SK-N-DZ (cell line): ENCODE measurements around the gene ME2.
"Not testable (repeated sequence)": the region's sequence is repeated elsewhere in the genome, so short reads cannot be mapped to it uniquely, and the experiment has no call there.

Experiments used
- DNase-seq: peaks from one replicate; pipeline ENCODE4 v3.0.0-alpha.2; 2015; ENCODE audit warnings: low spot score
- small RNA-seq, 2 experiments: library from RNA; depleted of rRNA; stranded (forward); fragments of <200 nt; gene quantifications; one replicate each; pipeline ENCODE3, GENCODE V24; 2014

ME2 gene

DNA sequence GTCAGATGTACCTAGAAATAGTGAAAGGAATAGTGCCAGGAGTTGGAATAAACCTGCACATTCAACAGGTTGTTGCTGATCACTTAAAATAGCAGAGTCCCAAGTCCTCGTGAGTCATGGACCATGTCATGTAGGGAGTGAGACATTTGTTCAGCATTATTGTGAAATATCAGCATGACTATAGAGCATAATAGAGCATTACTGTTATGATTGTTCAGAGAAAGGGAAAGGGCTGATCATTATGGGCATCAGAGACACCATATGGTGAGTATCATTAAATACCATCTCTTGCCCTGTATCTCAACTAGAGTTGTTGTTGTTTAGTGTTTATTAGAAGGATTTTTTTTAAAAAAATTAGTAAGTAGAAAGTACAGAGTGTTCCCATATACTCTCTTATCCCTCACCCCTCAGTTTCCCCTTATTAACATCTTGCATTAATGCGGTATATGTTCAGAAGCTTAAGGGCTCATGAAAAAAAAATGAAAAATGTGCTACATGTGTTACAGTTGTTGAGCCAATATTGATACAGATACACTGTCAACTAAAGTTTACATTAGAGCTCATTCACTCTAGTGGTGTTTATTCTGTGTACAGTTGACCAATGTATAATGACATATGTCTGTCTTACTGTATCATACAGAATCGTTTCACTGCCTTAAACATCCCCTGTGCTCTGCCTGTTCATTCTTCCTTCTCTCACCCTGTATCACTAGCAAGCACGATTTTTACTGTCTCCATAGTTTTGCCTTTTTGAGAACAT lies 94.6 kb downstream of the ME2 start:
- DNase-seq, result no peak

DNA sequence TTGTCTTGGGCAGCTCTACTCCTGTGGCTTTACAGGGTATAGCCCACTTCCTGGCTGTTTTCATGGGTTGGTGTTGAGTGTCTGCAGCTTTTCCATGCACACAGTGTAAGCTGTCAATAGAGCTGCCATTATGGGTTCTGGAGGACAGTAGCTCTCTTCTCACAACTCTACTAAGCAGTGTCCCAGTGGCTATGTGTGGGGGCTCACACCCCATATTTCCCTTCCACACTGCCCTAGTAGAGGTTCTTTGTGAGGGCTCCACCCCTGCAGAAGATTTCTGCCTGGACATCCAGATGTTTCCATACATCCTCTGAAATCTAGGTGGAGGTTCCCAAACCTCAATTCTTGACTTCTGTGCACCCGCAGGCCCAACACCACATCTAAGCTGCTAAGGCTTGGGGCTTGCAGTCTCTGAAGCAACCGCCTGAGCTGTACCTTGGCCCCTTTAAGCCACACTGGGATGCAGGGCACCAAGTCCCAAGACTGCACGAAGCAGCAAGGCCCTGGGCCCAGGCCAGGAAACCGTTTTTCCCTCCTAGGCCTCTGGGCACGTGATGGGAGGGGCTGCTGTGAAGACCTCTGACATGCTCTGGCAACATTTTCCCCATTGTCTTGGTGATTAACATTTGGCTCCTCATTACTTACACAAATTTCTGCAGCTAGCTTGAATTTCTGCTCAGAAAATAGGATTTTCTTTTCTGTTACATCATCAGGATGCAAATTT lies 98.3 kb downstream of the ME2 start:
- no peak for DNase-seq

DNA sequence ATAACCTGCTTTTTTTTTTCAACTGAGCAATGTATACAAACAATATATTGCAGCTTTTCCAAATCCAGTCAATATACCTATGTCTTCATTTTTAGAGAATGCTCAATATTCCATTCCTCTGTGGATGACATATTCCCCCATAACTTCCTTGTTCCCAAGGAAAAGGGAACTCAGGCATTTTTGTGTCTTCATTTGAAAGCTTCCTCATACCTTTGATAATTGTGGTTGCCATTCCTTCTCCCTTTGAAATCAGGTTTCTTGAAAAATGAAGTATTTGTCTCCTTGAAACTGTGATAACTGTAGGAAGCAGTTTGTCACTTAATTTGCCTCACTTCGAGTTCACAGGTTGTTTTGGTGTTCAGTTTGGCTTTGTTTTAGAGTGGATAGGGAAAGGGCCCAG lies 102.5 kb downstream of the ME2 start:
- DNase-seq, result no peak

DNA sequence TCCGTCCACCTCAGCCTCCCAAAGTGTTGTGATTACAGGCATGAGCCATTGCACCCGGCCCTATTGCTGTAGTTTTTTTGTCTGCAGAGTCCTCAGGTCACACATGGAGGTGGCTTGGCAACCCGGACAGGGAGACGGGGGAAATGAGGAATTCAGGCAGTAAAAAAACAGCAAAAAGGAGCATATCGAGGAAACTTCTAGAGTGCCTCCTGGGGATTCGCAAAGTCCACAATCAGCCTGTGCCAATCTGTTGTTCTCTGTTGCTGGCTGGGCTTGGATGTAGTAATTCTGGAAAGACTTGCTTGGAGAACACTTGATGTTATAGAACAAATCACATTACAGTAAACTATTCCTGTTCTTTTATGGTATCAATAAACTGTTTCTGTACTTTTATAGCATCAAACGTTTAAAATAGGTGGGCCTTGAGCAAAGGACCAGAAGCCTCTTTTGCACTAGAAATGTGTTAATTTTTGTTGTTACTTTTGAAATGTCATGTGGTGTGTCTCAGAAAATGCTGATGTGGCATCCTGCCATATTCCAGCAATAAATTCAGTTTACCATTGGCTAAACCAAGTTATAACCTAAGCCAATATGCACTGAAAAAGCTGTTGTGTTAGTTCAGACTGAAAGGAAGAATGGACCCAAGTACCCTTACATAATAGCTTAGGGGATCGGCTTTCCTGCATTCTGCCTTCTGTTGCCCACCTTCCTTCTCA lies 103.3 kb downstream of the ME2 start:
- DNase-seq, result no peak

DNA sequence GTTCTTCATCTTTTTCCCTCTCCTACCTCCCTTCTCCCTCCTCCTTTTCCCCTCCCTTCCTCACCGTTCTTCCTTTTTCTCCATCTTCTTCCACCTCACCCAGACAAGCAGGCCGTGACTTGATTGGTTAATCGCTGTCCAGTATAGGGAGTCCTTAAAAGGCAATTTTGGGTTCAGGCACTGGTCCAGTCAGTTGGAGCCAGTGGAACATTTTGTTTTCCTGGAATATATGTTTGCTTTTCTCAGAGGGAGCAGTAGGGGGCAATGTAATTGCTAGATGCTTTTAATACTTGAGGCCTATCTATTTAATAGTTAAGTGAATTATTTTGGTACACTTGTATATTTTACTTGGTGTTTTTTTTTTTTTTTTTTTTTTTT lies 103.9 kb downstream of the ME2 start:
- DNase-seq, result no peak

DNA sequence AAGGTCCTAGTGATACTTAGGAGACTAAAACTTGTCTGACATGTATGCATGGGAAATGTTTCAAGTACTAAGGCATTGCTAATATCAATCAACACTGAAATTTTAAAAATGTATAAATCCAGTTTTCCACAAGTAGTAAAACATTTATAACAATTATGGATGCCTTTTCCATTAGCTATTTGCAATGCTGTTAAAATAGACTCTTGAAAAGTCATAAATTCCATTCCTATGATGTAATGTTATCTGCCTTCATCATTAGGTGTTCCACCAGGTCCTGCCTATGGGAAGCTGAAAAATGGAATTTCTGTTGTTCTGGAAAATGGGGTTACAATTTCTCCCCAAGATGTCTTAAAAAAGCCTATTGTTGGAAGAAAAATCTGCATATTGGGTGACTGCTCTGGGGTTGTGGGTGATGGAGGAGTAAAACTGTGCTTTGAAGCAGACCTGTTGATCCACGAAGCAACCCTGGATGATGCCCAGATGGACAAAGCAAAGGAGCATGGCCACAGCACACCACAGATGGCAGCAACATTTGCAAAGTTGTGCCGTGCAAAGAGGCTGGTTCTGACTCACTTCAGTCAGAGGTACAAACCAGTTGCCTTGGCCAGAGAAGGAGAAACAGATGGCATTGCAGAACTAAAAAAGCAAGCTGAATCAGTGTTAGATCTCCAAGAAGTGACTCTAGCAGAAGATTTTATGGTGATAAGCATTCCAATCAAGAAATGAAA lies 107.6 kb downstream of the ME2 start:
- no peak for DNase-seq

DNA sequence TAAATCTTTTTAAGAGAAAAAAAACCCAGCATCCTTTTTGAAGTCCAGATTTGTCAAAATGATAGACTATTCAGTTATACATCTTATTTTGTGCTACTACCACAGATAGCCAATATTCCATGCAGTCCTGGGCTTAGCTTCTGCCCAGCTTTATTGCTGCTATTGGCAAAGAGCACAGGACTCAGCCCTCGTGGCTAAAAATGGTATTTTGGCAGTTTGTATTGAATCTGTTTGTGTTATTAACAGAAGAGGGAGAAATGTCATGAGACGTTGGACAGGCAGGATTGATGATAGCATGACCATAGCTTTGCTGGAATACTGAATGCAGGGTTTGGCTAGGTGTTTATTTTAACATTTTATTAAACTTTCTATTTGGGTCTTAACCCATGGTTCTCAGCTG lies 108.3 kb downstream of the ME2 start:
- DNase-seq, result no peak

DNA sequence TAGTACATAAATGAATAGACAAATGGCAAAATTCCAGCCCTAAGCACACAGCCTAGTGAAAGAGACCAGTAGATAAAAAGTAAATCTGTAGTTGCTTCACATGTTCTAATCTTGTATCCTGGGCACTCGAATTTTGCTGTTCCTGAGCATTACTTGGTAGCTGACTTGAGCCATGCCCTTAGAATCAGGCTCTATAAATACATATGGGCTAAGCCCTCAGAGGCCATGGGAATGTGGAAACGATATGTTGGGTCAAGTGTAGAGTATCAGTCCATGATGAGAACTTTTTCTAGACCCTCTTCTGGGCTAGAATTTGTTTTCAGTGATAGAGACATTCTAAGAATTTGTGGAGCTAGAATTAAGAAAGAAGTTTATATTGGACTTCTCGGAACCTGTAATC lies 110.8 kb downstream of the ME2 start:
- DNase-seq, result no peak

DNA sequence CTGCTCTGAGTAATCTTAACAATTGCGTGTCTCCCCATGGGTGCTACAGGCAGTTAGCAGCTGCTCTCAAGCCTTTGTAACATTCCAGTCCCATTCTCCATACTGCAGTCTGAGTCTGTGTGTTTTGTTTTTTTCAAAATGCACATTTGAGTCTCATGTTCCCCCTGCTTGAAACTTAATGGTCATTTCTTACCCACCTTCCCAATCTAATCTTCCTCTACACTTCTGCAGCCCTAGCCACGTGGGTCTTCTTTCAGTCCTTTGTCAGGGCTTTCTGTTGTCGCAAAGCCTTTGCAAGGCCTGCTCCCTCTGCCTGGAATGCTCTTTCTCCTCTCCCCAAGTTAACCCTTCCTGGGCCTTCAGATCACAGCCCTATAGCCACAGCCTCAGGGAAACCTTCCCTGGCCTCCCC lies 113.4 kb downstream of the ME2 start:
- DNase-seq, result no peak

DNA sequence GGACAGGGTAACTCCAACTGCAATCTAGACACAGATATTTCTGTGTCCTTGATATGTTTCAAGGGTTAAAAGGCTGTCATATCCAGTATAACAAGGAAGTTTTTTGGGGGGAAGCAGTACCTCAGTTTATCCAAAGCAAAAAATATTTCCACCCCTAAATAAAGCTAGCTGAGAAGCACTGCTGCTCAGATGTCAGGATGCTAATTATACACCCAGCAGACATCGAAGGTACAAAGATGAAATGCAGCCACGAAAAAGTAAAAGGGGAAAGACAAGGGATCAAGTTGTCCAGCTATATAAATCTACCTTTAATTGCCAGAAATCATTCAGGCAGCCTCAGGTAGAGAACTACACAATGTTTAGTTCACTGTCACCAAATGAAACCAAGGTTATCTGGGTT lies 115.1 kb downstream of the ME2 start:
- no peak for DNase-seq

DNA sequence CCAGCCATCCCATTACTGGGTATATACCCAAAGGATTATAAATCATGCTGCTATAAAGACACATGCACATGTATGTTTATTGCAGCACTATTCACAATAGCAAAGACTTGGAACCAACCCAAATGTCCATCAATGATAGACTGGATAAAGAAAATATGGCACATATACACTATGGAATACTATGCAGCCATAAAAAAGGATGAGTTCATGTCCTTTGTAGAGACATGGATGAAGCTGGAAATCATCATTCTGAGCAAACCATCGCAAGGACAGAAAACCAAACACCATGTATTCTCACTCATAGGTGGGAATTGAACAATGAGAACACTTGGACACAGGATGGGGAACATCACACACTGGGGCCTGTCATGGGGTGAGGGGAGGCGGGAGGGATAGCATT lies 124.3 kb downstream of the ME2 start:
- DNase-seq, result not testable (repeated sequence)

Small RNA genes lying within 50 kb of the gene (small RNA-seq; reads per million reads assigned to genes)
- 0 reads per million in 2 experiments for gene RF00019
